ENCODE results near the gene PREX1. TPM values are rescaled to one million over a fixed set of nuclear protein-coding genes. Genes with fewer than 3 reads are reported as not detected.

PREX1 gene, protein sequence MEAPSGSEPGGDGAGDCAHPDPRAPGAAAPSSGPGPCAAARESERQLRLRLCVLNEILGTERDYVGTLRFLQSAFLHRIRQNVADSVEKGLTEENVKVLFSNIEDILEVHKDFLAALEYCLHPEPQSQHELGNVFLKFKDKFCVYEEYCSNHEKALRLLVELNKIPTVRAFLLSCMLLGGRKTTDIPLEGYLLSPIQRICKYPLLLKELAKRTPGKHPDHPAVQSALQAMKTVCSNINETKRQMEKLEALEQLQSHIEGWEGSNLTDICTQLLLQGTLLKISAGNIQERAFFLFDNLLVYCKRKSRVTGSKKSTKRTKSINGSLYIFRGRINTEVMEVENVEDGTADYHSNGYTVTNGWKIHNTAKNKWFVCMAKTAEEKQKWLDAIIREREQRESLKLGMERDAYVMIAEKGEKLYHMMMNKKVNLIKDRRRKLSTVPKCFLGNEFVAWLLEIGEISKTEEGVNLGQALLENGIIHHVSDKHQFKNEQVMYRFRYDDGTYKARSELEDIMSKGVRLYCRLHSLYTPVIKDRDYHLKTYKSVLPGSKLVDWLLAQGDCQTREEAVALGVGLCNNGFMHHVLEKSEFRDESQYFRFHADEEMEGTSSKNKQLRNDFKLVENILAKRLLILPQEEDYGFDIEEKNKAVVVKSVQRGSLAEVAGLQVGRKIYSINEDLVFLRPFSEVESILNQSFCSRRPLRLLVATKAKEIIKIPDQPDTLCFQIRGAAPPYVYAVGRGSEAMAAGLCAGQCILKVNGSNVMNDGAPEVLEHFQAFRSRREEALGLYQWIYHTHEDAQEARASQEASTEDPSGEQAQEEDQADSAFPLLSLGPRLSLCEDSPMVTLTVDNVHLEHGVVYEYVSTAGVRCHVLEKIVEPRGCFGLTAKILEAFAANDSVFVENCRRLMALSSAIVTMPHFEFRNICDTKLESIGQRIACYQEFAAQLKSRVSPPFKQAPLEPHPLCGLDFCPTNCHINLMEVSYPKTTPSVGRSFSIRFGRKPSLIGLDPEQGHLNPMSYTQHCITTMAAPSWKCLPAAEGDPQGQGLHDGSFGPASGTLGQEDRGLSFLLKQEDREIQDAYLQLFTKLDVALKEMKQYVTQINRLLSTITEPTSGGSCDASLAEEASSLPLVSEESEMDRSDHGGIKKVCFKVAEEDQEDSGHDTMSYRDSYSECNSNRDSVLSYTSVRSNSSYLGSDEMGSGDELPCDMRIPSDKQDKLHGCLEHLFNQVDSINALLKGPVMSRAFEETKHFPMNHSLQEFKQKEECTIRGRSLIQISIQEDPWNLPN (N-terminal part only)
- total RNA-seq, result 10 to 100 TPM in 1 of 4 donors, 1 to 10 TPM in 3; 7.5 to 10.9 (median 9.1) TPM

DNA sequence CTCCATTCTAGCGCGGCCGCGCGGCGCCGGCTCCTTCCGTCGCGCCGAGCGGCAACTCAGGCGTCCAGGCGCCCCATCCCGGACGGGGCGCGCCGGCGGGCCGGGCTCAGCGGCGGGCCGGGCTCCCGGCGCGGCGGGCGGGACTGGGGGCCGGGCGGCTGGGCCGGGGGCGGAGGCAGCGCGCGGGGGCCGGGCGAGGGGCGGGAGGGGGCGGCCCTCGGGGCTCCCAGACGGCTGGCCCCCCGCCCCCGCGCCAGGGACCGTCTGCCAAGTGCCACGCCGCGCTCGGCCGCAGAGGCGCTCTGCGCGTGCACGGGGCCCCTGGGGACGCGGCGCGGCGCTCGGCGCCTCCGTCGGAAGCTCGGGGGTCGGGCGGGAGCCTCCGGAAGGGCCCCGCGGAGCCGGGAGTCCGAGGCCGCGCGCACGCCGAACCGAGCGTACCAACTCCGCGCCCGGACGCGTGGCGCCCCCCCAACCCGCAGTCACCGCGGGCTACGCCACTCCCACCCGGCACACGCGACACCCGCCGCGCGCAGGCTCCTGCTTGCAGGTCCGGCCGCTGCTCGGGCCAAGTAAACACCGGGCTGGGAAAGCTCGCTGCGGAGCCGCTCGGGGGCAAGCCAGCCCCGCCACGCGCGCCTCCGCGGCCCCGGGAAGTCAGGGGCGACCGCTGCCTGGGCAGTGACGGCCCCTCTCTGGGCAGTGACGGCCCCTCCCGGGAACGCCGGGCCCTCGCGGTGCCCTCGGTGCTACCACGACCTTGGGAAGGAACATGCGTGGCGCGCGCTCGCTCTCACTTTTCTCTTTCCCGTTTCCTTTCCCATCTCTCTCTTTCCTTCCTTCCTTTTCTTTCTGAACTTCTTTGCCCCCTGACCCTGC lies at the start of gene PREX1:
Gene PREX1, minus strand, starts transcription at position 145 of the 879 bp plus-strand sequence. Its CDS starts 139 bp downstream, at position 6.
- Histone ChIP-seq H3K27ac (peak within 1 kb of the TSS; percentile 83 to 94 (median 88)), H3K9me3 (no peaks in the 10 kb centered on the region), H3K36me3 (no peaks in the 10 kb centered on the region), H3K27me3 (no peaks in the 10 kb centered on the region), H3K4me1 (peaks cover 9 to 30% of the 10 kb centered on the region in 2 donors), H3K4me3 (peak within 1 kb of the TSS; percentile 66 to 71 (median 70))
- ATAC-seq, result peak; percentile 64 to 72
- DNase-seq, result peak; percentile 63 to 70
- in situ Hi-C loops (cut with MboI; ENCODE audit: low sequenced_read_pairs in 4 of 4) (no loop called here), intact Hi-C loops (cut with DNase I; ENCODE audit: low total_unique reads) (loop anchor here (2.0 to 10.0 kb wide), 3 partner anchors 65 to 171 kb away; no protein-coding TSS in a partner anchor)
- TF ChIP-seq, protein P1, sequence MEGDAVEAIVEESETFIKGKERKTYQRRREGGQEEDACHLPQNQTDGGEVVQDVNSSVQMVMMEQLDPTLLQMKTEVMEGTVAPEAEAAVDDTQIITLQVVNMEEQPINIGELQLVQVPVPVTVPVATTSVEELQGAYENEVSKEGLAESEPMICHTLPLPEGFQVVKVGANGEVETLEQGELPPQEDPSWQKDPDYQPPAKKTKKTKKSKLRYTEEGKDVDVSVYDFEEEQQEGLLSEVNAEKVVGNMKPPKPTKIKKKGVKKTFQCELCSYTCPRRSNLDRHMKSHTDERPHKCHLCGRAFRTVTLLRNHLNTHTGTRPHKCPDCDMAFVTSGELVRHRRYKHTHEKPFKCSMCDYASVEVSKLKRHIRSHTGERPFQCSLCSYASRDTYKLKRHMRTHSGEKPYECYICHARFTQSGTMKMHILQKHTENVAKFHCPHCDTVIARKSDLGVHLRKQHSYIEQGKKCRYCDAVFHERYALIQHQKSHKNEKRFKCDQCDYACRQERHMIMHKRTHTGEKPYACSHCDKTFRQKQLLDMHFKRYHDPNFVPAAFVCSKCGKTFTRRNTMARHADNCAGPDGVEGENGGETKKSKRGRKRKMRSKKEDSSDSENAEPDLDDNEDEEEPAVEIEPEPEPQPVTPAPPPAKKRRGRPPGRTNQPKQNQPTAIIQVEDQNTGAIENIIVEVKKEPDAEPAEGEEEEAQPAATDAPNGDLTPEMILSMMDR (IDR thresholded peaks at IDR 0.05 in 4 of 5, conservative IDR thresholded peaks at IDR 0.05 in 1 of 5), result peak in 4 of 5 experiments; percentile 27 to 53 (median 50)
- TF ChIP-seq POLR2A (IDR thresholded peaks at IDR 0.05), result peak; percentile 75 to 88

DNA sequence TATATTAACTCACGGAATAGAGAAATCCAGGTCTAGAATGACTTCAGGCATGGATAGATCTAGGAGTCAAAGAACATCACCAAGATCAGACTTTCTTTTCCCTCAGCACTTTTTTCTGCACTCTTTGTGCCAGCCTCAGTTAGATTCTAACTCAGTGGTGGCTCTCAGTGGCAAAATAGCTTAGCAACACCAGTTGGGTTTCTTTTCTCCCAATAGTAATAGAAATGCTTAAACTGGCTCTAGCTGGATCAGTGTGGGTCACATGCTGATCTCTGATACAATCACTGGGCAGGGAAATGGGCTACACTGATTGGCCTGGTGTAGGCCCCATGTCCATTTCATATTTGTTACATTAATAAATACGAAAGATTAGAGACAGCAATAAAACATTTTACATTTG lies 49.5 kb upstream of the PREX1 start:
- DNase-seq, result peak in 1 of 2 donors; percentile 43
- in situ Hi-C loops (cut with MboI; ENCODE audit: low sequenced_read_pairs in 4 of 4), result no loop called here

DNA sequence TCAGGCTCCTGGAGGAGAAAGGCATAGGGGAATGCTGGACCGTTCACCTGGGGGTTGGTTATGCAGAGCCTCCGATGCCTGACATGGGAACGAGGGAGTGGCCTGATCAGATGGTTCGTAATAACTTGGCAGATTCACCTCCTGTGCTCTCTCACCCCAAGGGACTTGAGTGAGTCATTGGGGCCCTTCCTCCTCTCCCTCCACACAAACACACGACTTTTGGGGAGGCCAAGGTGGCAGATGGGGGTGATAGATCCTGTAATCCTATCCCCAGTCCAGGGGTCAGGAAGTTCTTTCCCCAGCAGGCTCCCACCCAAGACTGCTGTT lies 48.1 kb upstream of the PREX1 start:
- Histone ChIP-seq H3K27me3 (no peaks in the 10 kb centered on the region), H3K9me3 (no peaks in the 10 kb centered on the region), H3K27ac (no peak overlapping the region), H3K4me1 (peaks cover 0 to 10% of the 10 kb centered on the region in 2 donors), H3K36me3 (no peaks in the 10 kb centered on the region), H3K4me3 (no peak overlapping the region)
- peak in 1 of 2 donors; percentile 34 for DNase-seq
- intact Hi-C loops (cut with DNase I; ENCODE audit: low total_unique reads), result loop anchor here (2.0 kb wide), 1 partner anchor 13 kb away; no protein-coding TSS in a partner anchor
- ATAC-seq, result peak in 1 of 2 donors; percentile 51
- in situ Hi-C loops (cut with MboI; ENCODE audit: low sequenced_read_pairs in 4 of 4), result no loop called here
- TF ChIP-seq, protein P1 (IDR thresholded peaks at IDR 0.05 in 4 of 5, conservative IDR thresholded peaks at IDR 0.05 in 1 of 5), result no peak
- no peak for TF ChIP-seq POLR2A (IDR thresholded peaks at IDR 0.05)

More for the DNA sequence above, 49.5 kb upstream of the PREX1 start:
- ATAC-seq, result peak; percentile 68
- peak overlapping the region in 2 of 4 donors; percentile 2 to 41 for H3K27ac ChIP-seq
- no peaks in the 10 kb centered on the region for H3K36me3 ChIP-seq
- no peaks in the 10 kb centered on the region for H3K27me3 ChIP-seq
- TF ChIP-seq, protein P1 (IDR thresholded peaks at IDR 0.05 in 4 of 5, conservative IDR thresholded peaks at IDR 0.05 in 1 of 5), result peak in 2 of 5 experiments; percentile 13 to 37
- TF ChIP-seq POLR2A (IDR thresholded peaks at IDR 0.05), result no peak
- H3K4me3 ChIP-seq, result no peak overlapping the region
- no peaks in the 10 kb centered on the region for H3K9me3 ChIP-seq
- intact Hi-C loops (cut with DNase I; ENCODE audit: low total_unique reads), result no loop called here
- peaks cover 0 to 8% of the 10 kb centered on the region in 2 donors for H3K4me1 ChIP-seq

Measured in gastrocnemius medialis (tissue), 4 donors.